Head of caudate nucleus (tissue), 42 donors: ENCODE data around the gene FXYD5.
"Not testable (repeated sequence)": the region's sequence is repeated elsewhere in the genome, so short reads cannot be mapped to it uniquely, and the experiment has no call there.

Source experiments
- DNase-seq, 42 donors: peaks; one replicate each; pipeline versions ENCODE4 v3.0.0 to v3.0.0-alpha.2; 2020 to 2021; ENCODE audit warnings: mixed read lengths in 7 of 42
- intact Hi-C: fragments of 100-400 bp; cut with DNase I; formaldehyde crosslinking; loops from one replicate; pipeline ENCODE4 v1.15.0; 2022

The FXYD5 gene

DNA sequence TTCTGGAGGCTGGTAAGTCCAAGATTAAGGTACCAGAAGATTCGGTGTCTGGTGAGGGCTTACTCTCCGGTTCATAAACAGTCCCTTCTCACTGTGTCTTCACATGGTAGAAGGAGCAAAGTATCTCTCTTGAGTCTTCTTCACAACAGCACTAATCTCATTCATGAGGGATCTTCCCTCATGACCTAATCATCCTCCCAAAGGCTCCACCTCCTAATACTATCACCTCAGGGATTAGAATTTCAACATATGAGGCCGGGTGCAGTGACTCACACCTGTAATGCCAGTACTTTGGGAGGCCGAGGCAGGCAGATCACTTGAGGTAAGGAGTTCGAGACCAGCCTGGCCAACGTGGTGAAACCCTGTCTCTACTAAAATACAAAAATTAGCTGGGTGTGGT is 42.3 kb downstream of the FXYD5 start:
- intact Hi-C loops, DNase-seq: not testable (repeated sequence)

DNA sequence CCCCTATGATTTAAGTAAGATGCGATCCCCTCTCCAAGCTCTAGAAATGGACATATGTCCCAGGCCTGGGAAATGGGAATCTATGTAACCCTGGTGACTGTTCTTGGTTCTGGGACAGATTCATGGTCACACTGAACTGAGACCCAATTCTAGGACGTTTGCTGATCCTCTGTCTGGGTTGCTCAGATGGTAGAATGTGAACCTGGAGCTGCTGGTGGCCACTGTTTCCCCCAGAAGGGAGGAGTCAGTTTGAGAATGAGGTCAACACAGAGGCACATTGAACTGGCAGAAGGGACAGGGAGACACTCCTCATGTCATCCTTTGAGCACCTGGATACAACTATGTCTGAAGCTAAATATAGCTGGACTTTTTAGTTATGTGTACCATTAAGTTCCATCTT is 44.9 kb downstream of the FXYD5 start:
- no peak for DNase-seq
- intact Hi-C loops = no loop called here

DNA sequence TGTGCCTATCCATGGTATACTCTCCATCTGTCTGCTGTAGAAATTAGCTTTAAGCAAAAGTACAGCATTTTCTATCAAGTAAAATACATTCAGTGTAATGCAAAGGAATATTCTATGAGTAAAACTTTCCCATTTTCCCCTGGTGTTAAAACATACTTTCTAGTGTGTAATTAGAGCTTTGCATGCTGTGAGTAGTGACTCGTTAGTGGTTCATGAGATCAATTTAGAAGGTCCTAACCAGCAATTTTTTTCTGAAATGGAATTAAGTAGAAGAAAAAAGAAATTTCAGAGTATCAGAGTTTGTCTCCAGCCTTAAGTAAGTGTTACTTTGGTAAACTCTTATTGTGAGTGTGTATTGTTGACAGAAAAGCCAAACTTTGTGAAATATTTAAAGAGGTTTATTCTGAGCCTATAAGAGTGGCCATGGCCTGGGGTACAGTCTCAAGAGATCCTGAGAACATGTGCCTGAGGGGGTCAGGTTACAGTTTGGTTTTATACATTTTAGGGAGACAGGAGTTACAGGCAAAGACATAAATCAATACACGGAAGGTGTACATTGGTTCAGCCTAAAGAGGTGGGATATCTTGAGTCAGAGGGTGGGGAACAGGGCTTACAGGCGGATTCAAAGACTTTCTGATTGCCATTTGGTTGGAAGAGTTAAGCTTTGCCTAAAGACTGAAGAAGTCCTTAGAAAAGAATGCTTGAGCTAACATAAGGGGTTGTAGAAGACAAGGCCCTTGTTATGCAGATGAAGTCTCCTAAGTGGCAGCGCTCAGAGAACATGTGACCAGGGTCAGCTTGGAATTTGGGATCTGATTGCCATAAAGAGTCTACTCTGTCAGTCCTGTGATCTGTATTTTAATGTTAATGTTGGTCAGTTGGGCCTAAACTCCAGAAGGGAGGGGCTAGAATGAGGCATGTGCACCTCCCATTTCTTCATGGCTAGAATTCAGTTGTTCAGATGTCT is 48.5 kb downstream of the FXYD5 start:
- intact Hi-C loops = no loop called here
- no peak for DNase-seq

DNA sequence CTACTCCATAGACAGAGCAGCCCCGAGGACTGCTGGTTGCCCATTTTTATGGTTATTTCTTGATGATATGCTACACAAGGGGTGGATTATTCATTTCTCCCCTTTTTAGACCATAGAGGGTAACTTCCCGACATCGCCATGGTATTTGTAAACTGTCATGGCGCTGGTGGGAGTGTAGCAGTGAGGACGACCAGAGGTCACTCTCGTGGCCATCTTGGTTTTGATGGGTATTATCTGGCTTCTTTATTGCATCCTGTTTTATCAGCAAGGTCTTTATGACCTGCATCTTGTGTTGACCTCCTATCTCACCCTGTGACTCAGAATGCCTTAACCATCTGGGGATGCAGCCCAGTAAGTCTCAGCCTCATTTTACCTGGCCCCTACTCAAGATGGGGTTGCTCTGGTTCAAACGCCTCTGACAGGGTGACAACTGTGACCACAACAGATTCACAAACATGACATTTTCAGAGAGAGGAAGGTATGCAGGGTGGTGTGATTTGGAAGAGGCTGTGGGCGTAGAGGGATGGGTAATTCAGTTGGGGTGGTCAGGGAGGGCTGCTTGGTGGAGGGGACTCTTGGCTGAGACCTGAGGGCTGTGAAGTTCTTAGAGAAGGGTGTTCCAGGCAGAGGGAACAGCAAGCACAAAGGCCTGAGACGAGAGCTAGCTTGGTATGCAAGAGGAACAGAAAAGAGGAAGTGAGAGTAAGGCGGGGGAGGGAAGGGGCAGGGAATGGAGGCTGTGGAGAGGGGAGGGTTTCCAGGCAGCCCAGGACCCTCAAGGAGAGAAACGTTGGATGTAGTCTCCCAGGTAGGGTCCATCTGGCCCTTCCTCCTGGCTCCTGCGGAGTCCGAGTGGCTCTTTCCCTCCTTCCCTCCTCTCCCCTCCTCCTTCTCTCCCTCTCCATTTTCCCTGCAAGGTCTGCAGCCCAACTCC is 50.5 kb downstream of the FXYD5 start:
- DNase-seq = peak in 6 of 42 donors; percentile 5 to 48 (median 28)
- intact Hi-C loops = no loop called here

DNA sequence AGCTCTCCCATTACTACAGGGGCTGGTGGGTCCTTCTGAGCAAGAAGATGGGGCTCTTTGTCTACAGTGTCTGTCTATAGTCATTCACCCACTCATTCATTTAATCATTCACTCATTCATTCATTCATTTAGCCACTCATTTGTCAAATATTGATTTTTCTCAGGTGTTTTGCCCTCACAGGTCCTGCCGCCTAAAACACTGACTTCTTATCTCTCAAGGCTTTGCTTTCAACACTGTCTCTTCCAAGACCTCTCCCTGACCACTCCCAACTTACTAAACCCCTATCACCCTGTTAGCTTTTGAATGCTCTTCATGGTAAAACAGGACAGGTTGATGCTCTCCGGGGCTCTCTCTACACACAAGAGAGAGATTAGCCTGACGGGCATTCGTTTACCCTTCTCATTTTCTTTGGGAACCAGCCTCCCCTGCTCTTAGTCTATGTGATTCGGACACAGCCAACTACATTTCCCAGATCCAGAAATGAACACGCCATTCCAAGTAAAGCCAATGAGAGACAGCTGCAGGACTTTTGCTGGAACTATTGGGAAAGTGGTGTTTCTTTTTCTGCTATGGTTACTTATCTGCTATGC is 51.3 kb downstream of the FXYD5 start:
- DNase-seq = peak in 2 of 42 donors; percentile 7 to 31
- intact Hi-C loops = no loop called here

DNA sequence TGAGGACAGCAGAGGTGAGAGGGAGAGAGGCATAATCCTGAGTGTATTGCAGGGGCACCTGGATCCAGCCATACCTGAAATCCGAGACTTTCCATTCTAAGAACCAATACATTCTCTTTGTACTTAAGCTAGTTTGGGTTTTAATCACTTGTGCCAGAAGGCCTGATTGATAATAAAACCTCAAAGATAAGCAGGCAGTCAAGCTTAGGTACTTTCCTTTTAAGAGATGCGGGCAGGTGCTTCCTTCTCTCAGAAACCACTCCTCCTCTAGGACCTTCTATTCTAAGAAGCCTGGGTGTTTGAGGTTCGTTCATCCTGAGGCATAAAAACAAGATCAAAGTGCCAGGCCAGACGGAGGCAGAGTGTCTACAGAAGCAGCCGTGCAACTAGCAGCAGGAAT is 51.8 kb downstream of the FXYD5 start:
- DNase-seq = peak in 2 of 42 donors; percentile 4 to 13
- intact Hi-C loops = no loop called here

DNA sequence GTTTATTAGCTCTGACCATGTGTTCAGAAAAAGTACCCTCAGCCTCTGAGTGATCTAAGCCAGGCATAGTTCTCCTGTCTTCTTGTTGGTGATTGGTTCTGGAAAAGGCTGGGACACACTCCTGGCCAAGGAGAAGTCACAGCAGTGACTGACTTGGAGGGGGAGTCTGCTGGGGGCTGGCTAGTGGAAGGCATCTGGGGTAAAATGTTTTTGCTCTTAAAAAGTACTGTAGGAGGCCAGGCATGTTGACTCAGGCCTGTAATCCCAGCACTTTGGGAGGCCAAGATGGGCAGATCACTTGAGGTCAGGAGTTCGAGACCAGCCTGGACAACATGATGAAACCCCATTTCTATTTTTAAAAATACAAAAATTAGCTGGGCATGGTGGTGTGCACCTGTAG is 52.3 kb downstream of the FXYD5 start:
- intact Hi-C loops = no loop called here
- DNase-seq = peak in 1 of 42 donors; percentile 8

DNA sequence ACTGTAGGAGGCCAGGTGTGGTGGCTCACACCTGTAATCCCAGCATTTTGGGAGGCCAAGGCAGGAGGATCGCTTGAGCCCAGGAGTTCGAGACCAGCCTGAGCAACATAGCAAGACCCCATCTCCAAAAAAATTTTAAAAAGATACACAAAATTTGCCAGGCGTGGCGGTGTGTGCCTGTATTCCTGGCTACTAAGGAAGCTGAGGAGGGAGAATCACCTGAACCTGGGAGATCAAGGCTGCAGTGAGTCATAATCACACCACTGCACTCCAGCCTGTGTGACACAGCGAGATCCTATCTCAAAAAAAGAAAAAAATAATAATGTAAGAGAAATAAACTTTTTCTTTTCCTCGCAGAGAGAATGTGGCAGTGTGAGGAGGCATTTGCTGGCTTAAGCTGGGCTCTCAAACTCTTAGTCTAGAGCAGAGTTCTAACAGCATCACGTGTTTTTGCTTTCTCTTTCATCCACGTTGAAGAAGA is 52.9 kb downstream of the FXYD5 start:
- DNase-seq = peak in 2 of 42 donors; percentile 4 to 16
- intact Hi-C loops = no loop called here

DNA sequence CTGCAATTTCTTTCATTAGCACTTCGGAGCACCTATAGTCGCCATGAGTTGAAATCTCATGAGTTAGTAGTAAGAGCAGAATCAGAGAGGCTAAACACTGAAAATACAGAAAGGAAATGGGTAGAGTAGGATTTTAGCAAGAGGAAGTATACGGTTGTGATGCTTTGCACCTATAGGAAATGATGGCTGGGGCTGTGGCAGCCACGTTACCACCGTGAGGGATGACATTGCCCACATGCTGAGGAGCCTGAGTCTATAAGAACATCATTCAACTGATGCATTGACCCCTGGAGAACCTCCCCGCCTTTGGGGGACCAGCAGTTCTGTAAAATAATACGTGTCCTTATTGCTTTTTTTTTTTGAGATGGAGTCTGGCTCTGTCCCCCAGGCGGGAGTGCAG is 53.6 kb downstream of the FXYD5 start:
- DNase-seq = peak in 2 of 42 donors; percentile 5 to 12
- intact Hi-C loops = no loop called here

DNA sequence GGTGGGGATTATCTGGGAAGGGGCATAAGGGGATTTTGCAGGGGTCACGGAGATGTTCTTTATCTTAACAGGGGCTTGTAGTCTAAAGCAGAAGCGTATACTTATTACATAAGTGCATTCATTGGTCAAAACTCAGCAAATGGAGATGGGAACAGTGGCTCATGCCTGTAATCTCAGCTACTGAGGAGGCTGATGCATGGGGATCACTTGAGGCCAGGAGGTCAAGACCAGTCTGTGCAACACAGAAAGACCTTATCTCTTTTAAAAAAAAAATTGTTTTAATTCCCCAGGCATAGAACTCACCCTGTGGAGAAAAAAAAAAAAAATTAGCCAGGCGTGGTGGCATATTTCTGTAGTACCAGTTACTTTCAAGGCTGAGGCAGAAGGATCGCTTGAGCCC is 55.1 kb downstream of the FXYD5 start:
- peak in 1 of 42 donors; percentile 5 for DNase-seq
- intact Hi-C loops = no loop called here

DNA sequence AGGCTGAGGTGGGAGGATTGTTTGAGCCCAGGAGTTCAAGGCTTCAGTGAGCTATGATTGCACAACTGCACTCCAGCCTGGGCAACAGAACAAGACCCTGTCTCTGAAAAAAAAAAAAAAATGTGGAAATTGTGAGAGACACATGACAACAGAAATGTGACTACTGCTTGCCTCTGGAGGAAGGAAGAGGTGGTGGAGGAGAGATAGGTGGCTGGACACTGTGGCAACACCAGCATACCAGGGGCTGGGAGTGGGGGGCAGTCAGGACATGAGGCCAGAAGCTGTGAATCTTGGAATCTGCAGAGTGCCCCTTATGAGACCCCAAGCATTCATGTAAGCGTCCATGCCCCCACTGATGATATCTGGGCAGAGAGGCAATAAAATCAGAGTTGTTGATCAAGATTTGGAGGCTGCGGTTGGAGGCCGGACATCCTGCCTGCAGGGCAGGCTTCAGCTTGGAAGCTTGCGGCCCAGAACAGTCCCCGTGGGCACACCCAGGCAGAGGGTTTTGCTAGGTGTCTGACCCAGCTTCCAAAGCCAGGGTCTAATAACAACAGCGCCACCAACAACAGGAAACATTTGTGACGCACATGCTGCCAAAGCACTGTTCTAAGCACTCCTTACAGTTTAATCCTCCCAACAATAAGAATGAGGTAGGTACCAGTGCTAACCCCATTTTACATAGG is 57.2 kb downstream of the FXYD5 start:
- peak in 2 of 42 donors; percentile 19 to 22 for DNase-seq

DNA sequence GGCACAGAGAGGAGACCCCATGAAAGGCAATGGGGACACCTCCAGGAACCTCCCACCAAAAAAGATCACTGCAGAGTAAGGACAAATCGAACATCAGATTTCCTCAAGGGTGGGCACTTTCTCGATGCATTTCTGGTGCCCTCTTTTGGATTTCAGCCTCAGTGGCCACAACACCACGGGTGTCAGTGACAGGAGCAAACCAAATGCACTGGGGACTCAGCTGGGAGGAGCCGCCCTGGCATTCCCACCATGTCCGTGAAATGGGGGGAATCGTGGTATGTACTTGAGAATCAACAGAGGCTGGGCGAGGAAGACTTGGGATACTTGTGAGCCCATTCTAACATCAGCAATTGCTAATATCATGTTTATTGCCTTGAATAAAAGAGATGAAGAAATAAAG is 57.7 kb downstream of the FXYD5 start:
- DNase-seq = no peak
- intact Hi-C loops = no loop called here

More for the DNA sequence above, 57.2 kb downstream of the FXYD5 start:
- intact Hi-C loops = no loop called here

DNA sequence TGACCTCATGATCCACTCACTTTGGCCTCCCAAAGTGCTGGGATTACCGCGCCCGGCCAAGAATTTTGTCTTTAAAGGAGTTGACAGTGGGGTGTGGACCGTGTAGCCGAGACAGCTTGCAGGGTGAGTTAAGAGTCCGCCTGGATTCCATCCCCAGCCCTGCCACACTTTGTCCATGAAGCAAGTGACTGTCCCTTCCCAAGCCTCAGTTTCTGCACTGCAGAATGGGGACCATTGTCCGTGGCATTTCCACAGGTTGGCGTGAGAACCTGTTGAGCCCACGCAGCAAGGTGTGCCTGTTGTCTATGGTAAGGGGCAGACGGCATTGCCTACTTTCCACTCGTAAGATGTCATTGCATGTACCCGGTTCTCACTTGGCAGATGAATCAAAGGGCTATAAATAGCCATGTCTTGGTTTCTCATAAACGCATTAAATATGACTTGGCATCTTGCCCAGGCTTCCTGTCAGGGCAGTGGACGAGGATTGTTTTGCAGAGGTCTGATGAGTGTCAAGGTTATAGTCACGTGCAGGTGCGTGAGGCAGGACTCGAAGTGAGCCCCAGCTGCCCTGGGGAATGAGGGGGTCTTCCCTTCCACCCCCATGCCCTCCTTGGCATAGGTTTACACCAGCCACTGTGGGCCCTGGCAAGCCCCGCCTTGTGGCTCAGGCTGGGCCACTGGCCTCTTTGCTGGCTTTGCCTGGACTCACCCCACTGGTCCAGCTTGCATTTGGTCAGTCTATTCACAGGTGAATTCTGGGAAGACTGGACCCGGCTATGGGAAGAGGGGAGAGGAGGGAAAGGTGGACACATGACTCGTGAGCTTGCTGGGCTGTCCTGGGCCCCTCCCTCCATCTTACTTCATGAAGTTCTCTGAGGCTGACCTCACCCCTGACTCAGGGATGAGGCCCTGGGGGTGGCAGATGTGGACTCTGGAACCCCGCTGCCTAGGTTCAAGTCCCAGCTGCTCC is 59.4 kb downstream of the FXYD5 start:
- intact Hi-C loops = no loop called here
- peak in 7 of 42 donors; percentile 12 to 62 (median 25) for DNase-seq

DNA sequence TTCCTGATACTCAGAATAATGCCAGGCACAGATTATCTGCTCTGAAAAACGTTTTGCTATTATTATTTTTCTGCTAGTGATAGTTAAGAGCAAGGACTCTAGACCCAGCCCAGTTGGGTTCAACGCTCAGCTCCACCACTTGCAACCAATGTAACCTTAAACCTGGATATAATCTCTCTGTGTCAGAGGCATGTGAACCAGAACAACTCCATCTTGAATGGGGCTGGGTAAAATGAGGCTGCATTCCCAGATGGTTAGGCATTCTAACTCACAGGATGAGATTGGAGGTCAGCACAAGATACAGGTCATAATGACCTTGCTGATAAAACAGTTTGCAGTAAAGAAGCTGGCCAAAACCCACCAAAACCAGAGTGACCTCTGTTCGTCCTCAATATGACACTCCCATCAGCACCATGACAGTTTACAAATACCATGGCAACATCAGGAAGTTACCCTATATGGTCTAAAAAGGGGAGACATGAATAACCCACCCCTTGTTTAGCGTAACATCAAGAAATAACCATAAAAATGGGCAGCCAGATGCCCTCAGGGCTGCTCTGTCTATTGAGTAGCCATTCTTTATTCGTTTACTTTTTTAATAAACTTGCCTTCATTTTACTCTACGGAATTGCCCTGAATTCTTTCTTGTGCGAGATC is 60.4 kb downstream of the FXYD5 start:
- no peak for DNase-seq

DNA sequence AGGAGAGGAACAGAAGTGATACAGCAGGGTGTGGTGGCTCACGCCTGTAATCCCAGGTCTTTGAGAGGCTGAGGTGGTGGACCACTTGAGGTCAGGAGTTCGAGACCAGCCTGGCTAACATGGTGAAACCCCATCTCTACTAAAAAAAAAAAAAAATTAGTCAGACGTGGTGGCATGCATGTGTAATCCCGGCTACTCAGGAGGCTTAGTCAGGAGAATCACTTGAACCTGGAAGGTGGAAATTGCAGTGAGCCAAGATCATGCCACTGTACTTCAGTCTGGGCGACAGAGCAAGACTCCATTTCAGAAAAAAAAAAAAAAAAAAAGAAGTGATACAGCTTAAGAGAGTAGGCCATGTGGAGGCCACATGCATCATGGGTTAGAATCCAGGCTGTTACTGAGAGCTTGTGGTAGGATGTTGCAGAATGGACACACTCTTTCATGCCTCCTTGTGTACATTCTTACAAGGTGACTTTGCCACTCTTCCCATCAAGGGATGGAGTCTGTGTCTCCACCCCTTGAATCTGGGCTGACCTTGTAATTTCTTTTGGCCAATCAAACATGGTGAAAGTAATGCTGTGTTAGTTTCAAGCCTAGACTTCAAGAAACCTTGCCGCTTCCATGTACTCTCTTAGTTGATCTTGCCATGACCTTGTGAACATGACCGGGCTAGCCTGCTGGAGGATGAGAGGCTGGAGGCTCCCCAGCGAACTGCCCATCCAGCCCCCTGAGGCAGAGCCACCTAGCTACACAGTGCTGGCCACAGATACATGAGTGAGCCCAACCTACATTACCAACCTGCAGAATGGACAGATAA is 61.7 kb downstream of the FXYD5 start:
- DNase-seq = no peak
- intact Hi-C loops = no loop called here

More for the DNA sequence above, 60.4 kb downstream of the FXYD5 start:
- intact Hi-C loops = no loop called here
